H1 (cell line): ENCODE results near the gene RBBP6. TPM values are rescaled to one million over a fixed set of nuclear protein-coding genes. Genes with fewer than 3 reads are reported as not detected.

Experiments
- BACH1 ChIP-seq: IDR thresholded peaks from 2 replicates; pipeline ENCODE4 v1.6.1; 2012; ENCODE audit warnings: low read length, improper control_type of control experiment
- CBX5 ChIP-seq: fragments of 300-800, 300-1000 bp; sonication (generic); IDR thresholded peaks from 2 replicates; pipeline ENCODE4 v1.7.1; 2016; ENCODE audit warnings: antibody characterized with exemption, low read length, low read depth
- CHD1 ChIP-seq: IDR thresholded peaks from 2 replicates; pipeline ENCODE4 v1.6.1; 2012; ENCODE audit warnings: low read depth, low read length, improper control_type of control experiment
- CREB1 ChIP-seq: IDR thresholded peaks from 2 replicates; pipeline ENCODE4 v1.6.1; 2012; ENCODE audit warnings: inconsistent platforms
- E2F6 ChIP-seq: IDR thresholded peaks from 2 replicates; pipeline ENCODE4 v1.6.1; 2012; ENCODE audit warnings: inconsistent platforms
- EP300 ChIP-seq, 2 experiments: IDR thresholded peaks; 1 replicate in 1 of 2; 2 replicates in 1 of 2; pipeline ENCODE4 v1.6.1; 2011 to 2012; ENCODE audit warnings: low read depth in 2 of 2, low read length in 2 of 2, mild to moderate bottlenecking in 2 of 2, borderline replicate concordance in 1 of 2, inconsistent platforms in 1 of 2, moderate library complexity in 1 of 2
- KDM4A ChIP-seq: IDR thresholded peaks from one replicate; pipeline ENCODE4 v1.7.1; 2012; ENCODE audit warnings: low read depth, mild to moderate bottlenecking, moderate library complexity, low read length, inconsistent platforms; ENCODE audit not compliant: severe bottlenecking
- PHF8 ChIP-seq: fragments of 200-600 bp; sonication (generic); conservative IDR thresholded peaks from 2 replicates; pipeline ENCODE4 v1.7.1; 2012; ENCODE audit warnings: low read depth, mild to moderate bottlenecking, inconsistent platforms, low read length, moderate library complexity
- POLR2AphosphoS5 ChIP-seq: IDR thresholded peaks from 2 replicates; pipeline ENCODE4 v1.6.1; 2011; ENCODE audit warnings: low read depth, low read length
- RBBP5 ChIP-seq: IDR thresholded peaks from 2 replicates; pipeline ENCODE4 v1.7.1; 2012; ENCODE audit warnings: low read depth, mild to moderate bottlenecking, inconsistent platforms, low read length, moderate library complexity, borderline replicate concordance
- SAP30 ChIP-seq: fragments of 300-600 bp; sonication (generic); IDR thresholded peaks from 2 replicates; pipeline ENCODE4 v1.7.1; 2012; ENCODE audit warnings: low read length, moderate library complexity, mild to moderate bottlenecking, inconsistent platforms; ENCODE audit not compliant: insufficient read depth, insufficient replicate concordance
- TCF12 ChIP-seq: IDR thresholded peaks from 2 replicates; pipeline ENCODE4 v1.6.1; 2011; ENCODE audit warnings: low read depth, mild to moderate bottlenecking, low read length
- USF2 ChIP-seq: IDR thresholded peaks from 2 replicates; pipeline ENCODE4 v1.6.1; 2011; ENCODE audit warnings: low read length, improper control_type of control experiment
- polyA plus RNA-seq, 7 experiments: library from polyadenylated mRNA; depleted of rRNA in 3 of 7; stranded (reverse) in 5 of 7; unstranded in 2 of 7; fragments of >200 nt in 5 of 7; fragments of 200-250 nt in 2 of 7; gene quantifications; 1 replicate in 5 of 7; 2 replicates in 1 of 7; 4 replicates in 1 of 7; pipeline versions ENCODE4 v1.2.1 to v1.2.3, GENCODE V29; 2011 to 2013; ENCODE audit warnings: missing spikeins in 2 of 7, mixed read lengths in 2 of 7
- total RNA-seq: library from RNA; stranded (reverse); fragmentation: NEBNext Ultra II Directional; extraction: Animal tissue kit (Norgen Biotek cat#: 25700); gene quantifications from 2 replicates; pipeline ENCODE4 v1.2.1, GENCODE V29; 2021

RBBP6 gene
- total and polyA plus RNA-seq, 2 of the 8 experiments (the other 6 are each of a cell fraction or from before 2014, with no cell fraction given) = 22.5 to 54.5 TPM

- 0 out of 2 replicates have a peak, but pooled peaks have one; percentile 13 for TF ChIP-seq E2F6
- 0 out of 2 replicates have a peak, but pooled peaks have one; percentile 20 for TF ChIP-seq CREB1
- TF ChIP-seq BACH1 = no peak
- TF ChIP-seq TCF12 = 0 out of 2 replicates have a peak, but pooled peaks have one; percentile 43
- no peak for TF ChIP-seq POLR2AphosphoS5
- TF ChIP-seq CHD1 = no peak
- TF ChIP-seq EP300 (IDR thresholded peaks at IDR 0.05; ENCODE audit: borderline replicate concordance in 1 of 2, low read depth in 2 of 2, low read length in 2 of 2) = no peak
- TF ChIP-seq RBBP5 = no peak
- TF ChIP-seq USF2 = no peak
- no peak for TF ChIP-seq KDM4A
- no peak for TF ChIP-seq CBX5
- no peak for TF ChIP-seq SAP30
- TF ChIP-seq PHF8 = no peak
Observed at GRCh38 chr16:24516900-24517669, 22.3 kb upstream of the RBBP6 start (continued).
